ENCODE data around the gene NTM.

NTM gene

GRCh38 chr11:132054822-132055221, 684.4 kb downstream of the NTM start:
- no peak overlapping the region for H3K4me3 ChIP-seq (ENCODE audit: low read depth in 1 of 2, low read length in 2 of 2)
- no peaks in the 10 kb centered on the region for H3K4me1 ChIP-seq (ENCODE audit: control insufficient read depth in 1 of 2, insufficient read depth in 2 of 2, low read length in 2 of 2)
- no peak overlapping the region for H3K27ac ChIP-seq (ENCODE audit: low read depth, low read length)
- H3K27me3 ChIP-seq (ENCODE audit: control insufficient read depth in 1 of 2, insufficient read depth in 2 of 2, low read length in 2 of 2): no peaks in the 10 kb centered on the region
- H3K36me3 ChIP-seq (ENCODE audit: control insufficient read depth in 1 of 2, insufficient read depth in 2 of 2, low read length in 2 of 2): no peaks in the 10 kb centered on the region
- H3K9ac ChIP-seq (ENCODE audit: low read depth in 1 of 2, low read length in 2 of 2): no peak overlapping the region
- H3K9me3 ChIP-seq (ENCODE audit: control insufficient read depth in 1 of 2, low read length in 2 of 2): no peaks in the 10 kb centered on the region

GRCh38 chr11:132055296-132055695, 684.9 kb downstream of the NTM start:
- H3K27me3 ChIP-seq (ENCODE audit: control insufficient read depth in 1 of 2, insufficient read depth in 2 of 2, low read length in 2 of 2): no peaks in the 10 kb centered on the region
- H3K27ac ChIP-seq (ENCODE audit: low read depth, low read length): no peak overlapping the region
- no peak overlapping the region for H3K9ac ChIP-seq (ENCODE audit: low read depth in 1 of 2, low read length in 2 of 2)
- no peaks in the 10 kb centered on the region for H3K4me1 ChIP-seq (ENCODE audit: control insufficient read depth in 1 of 2, insufficient read depth in 2 of 2, low read length in 2 of 2)
- no peak overlapping the region for H3K4me3 ChIP-seq (ENCODE audit: low read depth in 1 of 2, low read length in 2 of 2)
- no peaks in the 10 kb centered on the region for H3K36me3 ChIP-seq (ENCODE audit: control insufficient read depth in 1 of 2, insufficient read depth in 2 of 2, low read length in 2 of 2)
- H3K9me3 ChIP-seq (ENCODE audit: control insufficient read depth in 1 of 2, low read length in 2 of 2): no peaks in the 10 kb centered on the region

GRCh38 chr11:132056689-132057088, 686.3 kb downstream of the NTM start:
- H3K9ac ChIP-seq (ENCODE audit: low read depth in 1 of 2, low read length in 2 of 2): no peak overlapping the region

DNA sequence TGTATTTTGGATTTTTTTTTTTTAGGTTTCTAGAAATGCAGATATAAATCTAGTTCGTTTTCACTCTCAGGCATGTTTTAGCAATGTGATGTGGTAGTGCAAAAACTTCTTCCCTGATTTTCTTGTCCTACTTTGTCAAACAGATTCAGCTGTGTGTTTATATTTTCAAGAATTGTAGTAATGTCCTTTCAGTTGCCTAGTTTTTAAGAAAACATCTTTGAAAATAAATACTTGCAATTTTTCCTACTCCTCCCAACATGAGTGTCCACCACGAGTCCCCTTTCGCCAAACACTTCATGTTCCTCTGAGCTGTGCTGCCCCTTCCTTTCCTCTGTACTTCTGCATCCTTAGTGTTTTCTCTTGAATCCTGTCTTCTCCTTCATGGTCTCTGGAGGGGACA, 686.9 kb downstream of the NTM start:
- H3K27ac ChIP-seq (ENCODE audit: low read depth, low read length): no peak overlapping the region
- no peaks in the 10 kb centered on the region for H3K27me3 ChIP-seq (ENCODE audit: control insufficient read depth in 1 of 2, insufficient read depth in 2 of 2, low read length in 2 of 2)
- no peaks in the 10 kb centered on the region for H3K9me3 ChIP-seq (ENCODE audit: control insufficient read depth in 1 of 2, low read length in 2 of 2)
- H3K36me3 ChIP-seq (ENCODE audit: control insufficient read depth in 1 of 2, insufficient read depth in 2 of 2, low read length in 2 of 2): no peaks in the 10 kb centered on the region
- H3K4me1 ChIP-seq (ENCODE audit: control insufficient read depth in 1 of 2, insufficient read depth in 2 of 2, low read length in 2 of 2): no peaks in the 10 kb centered on the region
- H3K4me3 ChIP-seq (ENCODE audit: low read depth in 1 of 2, low read length in 2 of 2): no peak overlapping the region
- no peak overlapping the region for H3K9ac ChIP-seq (ENCODE audit: low read depth in 1 of 2, low read length in 2 of 2)

More at GRCh38 chr11:132056689-132057088, 686.3 kb downstream of the NTM start:
- no peak overlapping the region for H3K27ac ChIP-seq (ENCODE audit: low read depth, low read length)
- no peaks in the 10 kb centered on the region for H3K36me3 ChIP-seq (ENCODE audit: control insufficient read depth in 1 of 2, insufficient read depth in 2 of 2, low read length in 2 of 2)
- no peaks in the 10 kb centered on the region for H3K9me3 ChIP-seq (ENCODE audit: control insufficient read depth in 1 of 2, low read length in 2 of 2)
- no peaks in the 10 kb centered on the region for H3K4me1 ChIP-seq (ENCODE audit: control insufficient read depth in 1 of 2, insufficient read depth in 2 of 2, low read length in 2 of 2)
- no peak overlapping the region for H3K4me3 ChIP-seq (ENCODE audit: low read depth in 1 of 2, low read length in 2 of 2)
- no peaks in the 10 kb centered on the region for H3K27me3 ChIP-seq (ENCODE audit: control insufficient read depth in 1 of 2, insufficient read depth in 2 of 2, low read length in 2 of 2)

GRCh38 chr11:132058211-132058772, 687.9 kb downstream of the NTM start:
- H3K27ac ChIP-seq (ENCODE audit: low read depth, low read length): no peak overlapping the region
- H3K4me3 ChIP-seq (ENCODE audit: low read depth in 1 of 2, low read length in 2 of 2): no peak overlapping the region
- H3K4me1 ChIP-seq (ENCODE audit: control insufficient read depth in 1 of 2, insufficient read depth in 2 of 2, low read length in 2 of 2): no peaks in the 10 kb centered on the region
- H3K9ac ChIP-seq (ENCODE audit: low read depth in 1 of 2, low read length in 2 of 2): no peak overlapping the region
- no peaks in the 10 kb centered on the region for H3K27me3 ChIP-seq (ENCODE audit: control insufficient read depth in 1 of 2, insufficient read depth in 2 of 2, low read length in 2 of 2)
- H3K36me3 ChIP-seq (ENCODE audit: control insufficient read depth in 1 of 2, insufficient read depth in 2 of 2, low read length in 2 of 2): no peaks in the 10 kb centered on the region
- no peaks in the 10 kb centered on the region for H3K9me3 ChIP-seq (ENCODE audit: control insufficient read depth in 1 of 2, low read length in 2 of 2)

DNA sequence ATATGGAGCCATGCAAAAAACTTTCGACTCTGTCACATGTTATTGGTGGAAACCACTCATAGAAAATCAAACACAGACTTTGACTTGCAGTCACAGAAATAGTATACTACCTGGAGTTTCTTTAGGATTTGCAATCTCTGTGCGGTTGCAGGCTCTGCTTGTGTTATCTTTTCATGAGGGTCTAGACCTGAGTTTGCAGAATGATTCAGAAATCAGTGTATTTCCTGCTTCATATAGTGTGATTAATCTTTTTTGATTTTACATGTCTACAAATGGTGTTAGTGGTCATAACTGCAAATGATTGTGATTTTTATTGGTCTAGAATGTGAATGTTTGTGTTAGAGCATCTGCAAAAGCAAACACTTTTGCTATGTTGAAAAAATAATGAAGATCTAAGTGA, 690.2 kb downstream of the NTM start:
- Histone ChIP-seq H3K9ac (ENCODE audit: low read depth in 1 of 2, low read length in 2 of 2) (no peak overlapping the region), H3K9me3 (ENCODE audit: control insufficient read depth in 1 of 2, low read length in 2 of 2) (no peaks in the 10 kb centered on the region), H3K27me3 (ENCODE audit: control insufficient read depth in 1 of 2, insufficient read depth in 2 of 2, low read length in 2 of 2) (no peaks in the 10 kb centered on the region), H3K27ac (ENCODE audit: low read depth, low read length) (no peak overlapping the region), H3K36me3 (ENCODE audit: control insufficient read depth in 1 of 2, insufficient read depth in 2 of 2, low read length in 2 of 2) (no peaks in the 10 kb centered on the region), H3K4me3 (ENCODE audit: low read depth in 1 of 2, low read length in 2 of 2) (no peak overlapping the region), H3K4me1 (ENCODE audit: control insufficient read depth in 1 of 2, insufficient read depth in 2 of 2, low read length in 2 of 2) (no peaks in the 10 kb centered on the region)

GRCh38 chr11:132062031-132062430, 691.6 kb downstream of the NTM start:
- Histone ChIP-seq H3K4me1 (ENCODE audit: control insufficient read depth in 1 of 2, insufficient read depth in 2 of 2, low read length in 2 of 2) (no peaks in the 10 kb centered on the region), H3K27ac (ENCODE audit: low read depth, low read length) (no peak overlapping the region), H3K9ac (ENCODE audit: low read depth in 1 of 2, low read length in 2 of 2) (no peak overlapping the region), H3K27me3 (ENCODE audit: control insufficient read depth in 1 of 2, insufficient read depth in 2 of 2, low read length in 2 of 2) (no peaks in the 10 kb centered on the region), H3K9me3 (ENCODE audit: control insufficient read depth in 1 of 2, low read length in 2 of 2) (no peaks in the 10 kb centered on the region), H3K4me3 (ENCODE audit: low read depth in 1 of 2, low read length in 2 of 2) (no peak overlapping the region), H3K36me3 (ENCODE audit: control insufficient read depth in 1 of 2, insufficient read depth in 2 of 2, low read length in 2 of 2) (no peaks in the 10 kb centered on the region)

- Histone ChIP-seq H3K27ac (ENCODE audit: low read depth, low read length) (no peak overlapping the region), H3K4me1 (ENCODE audit: control insufficient read depth in 1 of 2, insufficient read depth in 2 of 2, low read length in 2 of 2) (no peaks in the 10 kb centered on the region), H3K36me3 (ENCODE audit: control insufficient read depth in 1 of 2, insufficient read depth in 2 of 2, low read length in 2 of 2) (no peaks in the 10 kb centered on the region), H3K4me3 (ENCODE audit: low read depth in 1 of 2, low read length in 2 of 2) (no peak overlapping the region), H3K9me3 (ENCODE audit: control insufficient read depth in 1 of 2, low read length in 2 of 2) (no peaks in the 10 kb centered on the region), H3K9ac (ENCODE audit: low read depth in 1 of 2, low read length in 2 of 2) (no peak overlapping the region), H3K27me3 (ENCODE audit: control insufficient read depth in 1 of 2, insufficient read depth in 2 of 2, low read length in 2 of 2) (no peaks in the 10 kb centered on the region)
Measured at GRCh38 chr11:132062541-132062940, 692.1 kb downstream of the NTM start.

DNA sequence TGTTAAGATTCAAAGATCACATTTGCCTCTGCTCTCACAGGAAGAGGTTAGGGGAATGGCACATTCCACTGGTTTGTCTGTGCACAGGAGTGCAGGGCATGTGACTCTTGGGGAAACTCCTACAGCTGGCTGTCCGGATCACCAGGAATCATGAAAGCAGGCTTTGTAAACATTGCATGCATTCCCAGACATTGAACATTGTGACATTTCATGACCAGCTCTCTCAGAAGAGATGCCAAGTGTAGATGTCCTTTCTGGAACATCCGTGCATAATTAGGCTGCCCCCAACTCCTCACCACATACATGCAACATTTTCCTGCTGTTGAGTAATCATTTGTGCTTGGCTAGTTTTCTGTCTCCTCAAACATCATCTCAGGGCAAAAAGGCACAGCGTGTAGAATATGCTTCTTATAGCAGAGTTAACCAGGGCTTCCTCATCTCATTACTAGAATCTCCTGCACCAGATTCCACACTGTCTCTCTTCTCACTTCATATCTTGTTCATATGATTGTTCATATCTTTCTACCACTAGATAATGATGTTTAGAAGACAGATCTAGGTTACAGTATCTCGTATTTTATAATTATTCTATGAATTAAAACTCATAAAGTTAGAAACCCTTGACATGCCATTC, 694.7 kb downstream of the NTM start:
- no peaks in the 10 kb centered on the region for H3K4me1 ChIP-seq (ENCODE audit: control insufficient read depth in 1 of 2, insufficient read depth in 2 of 2, low read length in 2 of 2)
- H3K27ac ChIP-seq (ENCODE audit: low read depth, low read length): no peak overlapping the region
- H3K36me3 ChIP-seq (ENCODE audit: control insufficient read depth in 1 of 2, insufficient read depth in 2 of 2, low read length in 2 of 2): no peaks in the 10 kb centered on the region
- no peak overlapping the region for H3K9ac ChIP-seq (ENCODE audit: low read depth in 1 of 2, low read length in 2 of 2)
- H3K4me3 ChIP-seq (ENCODE audit: low read depth in 1 of 2, low read length in 2 of 2): no peak overlapping the region
- H3K9me3 ChIP-seq (ENCODE audit: control insufficient read depth in 1 of 2, low read length in 2 of 2): peaks cover 5 to 13% of the 10 kb centered on the region in 2 donors
- H3K27me3 ChIP-seq (ENCODE audit: control insufficient read depth in 1 of 2, insufficient read depth in 2 of 2, low read length in 2 of 2): no peaks in the 10 kb centered on the region

DNA sequence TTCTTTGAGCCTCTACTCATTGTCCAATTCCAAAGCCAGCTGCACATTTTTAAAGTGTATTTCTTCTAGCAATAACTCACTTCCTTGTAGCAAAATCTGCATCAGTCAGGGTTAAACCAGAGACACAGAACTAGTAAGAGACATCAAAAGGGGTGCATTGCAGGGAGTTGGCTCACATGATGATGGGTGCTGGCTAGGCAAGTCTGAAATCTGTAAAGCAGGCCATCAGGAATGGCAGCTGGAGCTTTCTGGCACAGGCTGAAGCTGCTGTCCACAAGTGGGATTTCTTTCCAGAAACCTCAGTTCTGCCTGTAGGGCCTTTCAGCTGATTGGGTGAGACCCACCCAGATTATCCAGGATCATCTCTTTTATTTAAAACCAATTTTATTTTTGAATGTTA, 698.1 kb downstream of the NTM start:
- Histone ChIP-seq H3K27me3 (ENCODE audit: control insufficient read depth in 1 of 2, insufficient read depth in 2 of 2, low read length in 2 of 2) (no peaks in the 10 kb centered on the region), H3K27ac (ENCODE audit: low read depth, low read length) (no peak overlapping the region), H3K4me1 (ENCODE audit: control insufficient read depth in 1 of 2, insufficient read depth in 2 of 2, low read length in 2 of 2) (no peaks in the 10 kb centered on the region), H3K9me3 (ENCODE audit: control insufficient read depth in 1 of 2, low read length in 2 of 2) (peaks cover 5 to 13% of the 10 kb centered on the region in 2 donors), H3K9ac (ENCODE audit: low read depth in 1 of 2, low read length in 2 of 2) (no peak overlapping the region), H3K36me3 (ENCODE audit: control insufficient read depth in 1 of 2, insufficient read depth in 2 of 2, low read length in 2 of 2) (no peaks in the 10 kb centered on the region), H3K4me3 (ENCODE audit: low read depth in 1 of 2, low read length in 2 of 2) (no peak overlapping the region)
